K562 (cell line): ENCODE data around the gene FKBP8. TPM values are rescaled to one million over a fixed set of nuclear protein-coding genes. Genes with fewer than 3 reads are reported as not detected.
A peak's percentile ranks its signal among the peaks of the same experiment; 100 is the strongest.

Source experiments
- CC2D1A ChIP-seq: fragments of 450-650 bp; IDR thresholded peaks from 2 replicates; pipeline ENCODE4 v1.6.1; 2017; ENCODE audit warnings: mild to moderate bottlenecking
- ELF4 ChIP-seq: fragments of 450-650 bp; formaldehyde crosslinking; IDR thresholded peaks from 2 replicates; pipeline ENCODE4 v1.4.0; 2022; ENCODE audit warnings: missing genetic modification characterization
- MECOM ChIP-seq: fragments of 250-450 bp; sonication (Bioruptor Pico); IDR thresholded peaks from 2 replicates; pipeline ENCODE4 v1.8.0; 2022; ENCODE audit warnings: inconsistent platforms
- PURB ChIP-seq: sonication (generic); formaldehyde crosslinking; IDR thresholded peaks from 2 replicates; pipeline ENCODE4 v1.9.0; 2021; ENCODE audit warnings: low read depth, mild to moderate bottlenecking, missing genetic modification reagents
- PYGO2 ChIP-seq: fragments of 450-650 bp; IDR thresholded peaks from 2 replicates; pipeline ENCODE4 v1.6.1; 2016; ENCODE audit warnings: mild to moderate bottlenecking, missing genetic modification characterization, moderate library complexity, missing compliant biosample characterization
- SIRT6 ChIP-seq: IDR thresholded peaks from one replicate; pipeline ENCODE4 v1.6.1; 2012; ENCODE audit warnings: low read depth, mild to moderate bottlenecking, control low read depth, inconsistent platforms, low read length, moderate library complexity
- TFE3 ChIP-seq: fragments of 450-650 bp; formaldehyde crosslinking; IDR thresholded peaks from 2 replicates; pipeline ENCODE4 v1.4.0; 2020; ENCODE audit warnings: mild to moderate bottlenecking, mixed read lengths
- XRCC3 ChIP-seq: fragments of 450-650 bp; IDR thresholded peaks from 2 replicates; pipeline ENCODE4 v1.6.1; 2017; ENCODE audit warnings: mild to moderate bottlenecking, moderate library complexity
- ZBTB7A ChIP-seq: IDR thresholded peaks from 2 replicates; pipeline ENCODE4 v1.6.1; 2011; ENCODE audit warnings: low read depth, mild to moderate bottlenecking, low read length, moderate library complexity, borderline replicate concordance; ENCODE audit not compliant: control insufficient read depth
- ZNF318 ChIP-seq, 2 experiments: fragments of 450-650 bp; IDR thresholded peaks; 2 replicates each; pipeline ENCODE4 v1.6.1; 2016; ENCODE audit warnings: mild to moderate bottlenecking in 2 of 2, borderline replicate concordance in 1 of 2, low read depth in 1 of 2, moderate library complexity in 1 of 2
- ZNF717 ChIP-seq: fragments of 250-450 bp; sonication (Bioruptor Pico); IDR thresholded peaks from 2 replicates; pipeline ENCODE4 v1.5.0; 2021
- ZNF766 ChIP-seq: fragments of 200-800 bp; sonication (Bioruptor generic); conservative IDR thresholded peaks from 2 replicates; pipeline ENCODE4 v1.6.1; 2016; ENCODE audit warnings: missing genetic modification characterization, missing compliant biosample characterization
- polyA plus RNA-seq, 8 experiments: library from polyadenylated mRNA; depleted of rRNA in 4 of 8; stranded (reverse) in 5 of 8; unstranded in 3 of 8; fragments of >200 nt; fragmentation: Nextera tagmentation in 2 of 8; fragmentation: Illumina TruSeq in 1 of 8; extraction: Ambion mirVana in 2 of 8; extraction: Trizol in 1 of 8; gene quantifications; 2 replicates each; pipeline versions ENCODE4 v1.2.1 to v1.2.3, GENCODE V29; 2011 to 2014; ENCODE audit warnings: inconsistent platforms in 1 of 8, missing spikeins in 1 of 8
- total RNA-seq, 7 experiments: library from RNA; depleted of rRNA in 6 of 7; stranded (reverse); fragments of >200 nt in 6 of 7; fragmentation: Illumina TruSeq in 2 of 7; extraction: Trizol in 2 of 7; gene quantifications; 2 replicates each; pipeline versions ENCODE4 v1.2.1 to v1.2.3, GENCODE V29; 2011 to 2021; ENCODE audit warnings: low replicate concordance in 1 of 7
- TF ChIP-seq, protein P1 (sequence below): fragments of 450-650 bp; formaldehyde crosslinking; IDR thresholded peaks from 2 replicates; pipeline ENCODE4 v1.4.0; 2020; ENCODE audit warnings: mild to moderate bottlenecking, moderate library complexity
- TF ChIP-seq, protein P2 (sequence below): IDR thresholded peaks from 2 replicates; pipeline ENCODE4 v1.6.1; 2016; ENCODE audit warnings: missing genetic modification characterization, missing compliant biosample characterization

FKBP8 gene
- total and polyA plus RNA-seq, 9 of the 15 experiments (the other 6 are each of a cell fraction or from before 2014, with no cell fraction given) = 0.46 to 236 (median 104) TPM

DNA sequence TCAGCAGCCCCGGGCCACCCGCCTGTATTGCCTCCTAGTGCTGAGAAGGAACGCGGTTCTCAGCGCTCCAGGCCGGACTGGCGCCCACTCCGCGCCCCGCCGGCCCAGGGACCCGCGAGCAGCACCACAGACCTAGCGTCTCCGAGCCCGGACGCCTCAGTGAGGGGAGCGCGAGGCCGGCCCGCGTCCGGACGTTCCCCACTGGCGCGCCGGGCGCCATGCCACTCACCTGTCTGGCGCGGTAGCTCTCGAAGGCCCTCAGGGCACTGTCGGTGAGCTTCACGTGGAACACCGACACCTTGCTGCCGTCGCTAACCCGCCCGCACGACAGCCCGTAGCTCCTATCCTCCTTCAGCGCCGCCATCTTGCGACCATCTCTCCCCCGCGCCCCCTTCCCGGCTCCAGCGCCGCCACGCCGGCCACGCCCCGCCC lies 21.7 kb downstream of the FKBP8 start, which contains the start of gene ELL (continued):
- 0 out of 2 replicates have a peak, but pooled peaks have one; percentile 44 for TF ChIP-seq PURB (CRISPR knock-in tag)
- no peak for TF ChIP-seq MECOM
- no peak for TF ChIP-seq SIRT6
- TF ChIP-seq ELF4 (CRISPR knock-in tag) = no peak
- TF ChIP-seq, protein P1, sequence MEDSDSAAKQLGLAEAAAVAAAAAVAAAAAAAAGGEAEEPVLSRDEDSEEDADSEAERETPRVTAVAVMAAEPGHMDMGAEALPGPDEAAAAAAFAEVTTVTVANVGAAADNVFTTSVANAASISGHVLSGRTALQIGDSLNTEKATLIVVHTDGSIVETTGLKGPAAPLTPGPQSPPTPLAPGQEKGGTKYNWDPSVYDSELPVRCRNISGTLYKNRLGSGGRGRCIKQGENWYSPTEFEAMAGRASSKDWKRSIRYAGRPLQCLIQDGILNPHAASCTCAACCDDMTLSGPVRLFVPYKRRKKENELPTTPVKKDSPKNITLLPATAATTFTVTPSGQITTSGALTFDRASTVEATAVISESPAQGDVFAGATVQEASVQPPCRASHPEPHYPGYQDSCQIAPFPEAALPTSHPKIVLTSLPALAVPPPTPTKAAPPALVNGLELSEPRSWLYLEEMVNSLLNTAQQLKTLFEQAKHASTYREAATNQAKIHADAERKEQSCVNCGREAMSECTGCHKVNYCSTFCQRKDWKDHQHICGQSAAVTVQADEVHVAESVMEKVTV (CRISPR knock-in tag) = no peak
- TF ChIP-seq ZBTB7A = peak; percentile 67
- no peak for TF ChIP-seq XRCC3
- TF ChIP-seq ZNF318 (IDR thresholded peaks at IDR 0.05; ENCODE audit: borderline replicate concordance in 1 of 2, low read depth in 1 of 2) = no peak
- no peak for TF ChIP-seq ZNF766 (CRISPR knock-in tag)
- TF ChIP-seq ZNF717 (CRISPR knock-in tag) = no peak
- TF ChIP-seq, protein P2, sequence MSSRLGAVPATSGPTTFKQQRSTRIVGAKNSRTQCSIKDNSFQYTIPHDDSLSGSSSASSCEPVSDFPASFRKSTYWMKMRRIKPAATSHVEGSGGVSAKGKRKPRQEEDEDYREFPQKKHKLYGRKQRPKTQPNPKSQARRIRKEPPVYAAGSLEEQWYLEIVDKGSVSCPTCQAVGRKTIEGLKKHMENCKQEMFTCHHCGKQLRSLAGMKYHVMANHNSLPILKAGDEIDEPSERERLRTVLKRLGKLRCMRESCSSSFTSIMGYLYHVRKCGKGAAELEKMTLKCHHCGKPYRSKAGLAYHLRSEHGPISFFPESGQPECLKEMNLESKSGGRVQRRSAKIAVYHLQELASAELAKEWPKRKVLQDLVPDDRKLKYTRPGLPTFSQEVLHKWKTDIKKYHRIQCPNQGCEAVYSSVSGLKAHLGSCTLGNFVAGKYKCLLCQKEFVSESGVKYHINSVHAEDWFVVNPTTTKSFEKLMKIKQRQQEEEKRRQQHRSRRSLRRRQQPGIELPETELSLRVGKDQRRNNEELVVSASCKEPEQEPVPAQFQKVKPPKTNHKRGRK (tag) = no peak
- TF ChIP-seq PYGO2 (tag) = no peak
- no peak for TF ChIP-seq CC2D1A
- no peak for TF ChIP-seq TFE3 (CRISPR knock-in tag)
